CD4-positive, alpha-beta memory T cell (primary cell): ENCODE measurements around the gene RAB11B. TPM values are rescaled to one million over a fixed set of nuclear protein-coding genes. Genes with fewer than 3 reads are reported as not detected.
"Not testable (repeated sequence)": the region's sequence is repeated elsewhere in the genome, so short reads cannot be mapped to it uniquely, and the experiment has no call there.

ENCODE experiments used
- CTCF ChIA-PET: fragments of 350-600 bp; sonication (Branson Sonifier 250); formaldehyde crosslinking; loops from one replicate; lab custom pipeline; 2021; ENCODE audit warnings: inconsistent platforms; ENCODE audit not compliant: partially characterized antibody; lab: Charles Lee
- POLR2A ChIA-PET: fragments of 350-600 bp; sonication (Branson Sonifier 250); formaldehyde crosslinking; loops from one replicate; lab custom pipeline; 2021; ENCODE audit not compliant: partially characterized antibody; lab: Charles Lee
- DNase-seq, 5 donors: peaks; one replicate each; pipeline versions ENCODE4 v3.0.0 to v3.0.0-alpha.2; 2020 to 2022; ENCODE audit warnings: mixed read lengths in 1 of 5
- H3K27ac ChIP-seq: one replicate; pipeline ENCODE4 v1.7.0; 2013; ENCODE audit warnings: low read depth, low read length
- H3K27me3 ChIP-seq: 2 replicates; pipeline ENCODE4 v1.7.0; 2013; ENCODE audit warnings: mild to moderate bottlenecking, low read length, moderate library complexity; ENCODE audit not compliant: insufficient read depth
- H3K36me3 ChIP-seq: 2 replicates; pipeline ENCODE4 v1.7.0; 2013; ENCODE audit warnings: mild to moderate bottlenecking, low read length, moderate library complexity; ENCODE audit not compliant: insufficient read depth
- H3K4me1 ChIP-seq: 2 replicates; pipeline ENCODE4 v1.7.0; 2013; ENCODE audit warnings: mild to moderate bottlenecking, low read length, moderate library complexity; ENCODE audit not compliant: insufficient read depth
- H3K4me3 ChIP-seq, 2 donors: one replicate each; pipeline ENCODE4 v1.7.0; 2013; ENCODE audit warnings: low read length in 2 of 2, mild to moderate bottlenecking in 1 of 2
- H3K9me3 ChIP-seq, 2 donors: one replicate each; pipeline ENCODE4 v1.7.0; 2013; ENCODE audit warnings: low read length in 2 of 2, control low read depth in 1 of 2; ENCODE audit not compliant: control insufficient read depth in 1 of 2
- H3K27ac Mint-ChIP-seq, 7 donors: one replicate each; pipeline ENCODE4 v1.8.0; 2020 to 2021; ENCODE audit warnings: mixed read lengths in 7 of 7, mild to moderate bottlenecking in 6 of 7, inconsistent platforms in 3 of 7, moderate library complexity in 3 of 7
- H3K27me3 Mint-ChIP-seq, 2 donors: one replicate each; pipeline ENCODE4 v1.8.0; 2020 to 2021; ENCODE audit warnings: mixed read lengths in 2 of 2
- H3K36me3 Mint-ChIP-seq, 2 donors: one replicate each; pipeline ENCODE4 v1.8.0; 2020 to 2021; ENCODE audit warnings: mixed read lengths in 2 of 2, inconsistent platforms in 1 of 2, mild to moderate bottlenecking in 1 of 2
- H3K4me1 Mint-ChIP-seq, 4 donors: one replicate each; pipeline ENCODE4 v1.8.0; 2020 to 2021; ENCODE audit warnings: mixed read lengths in 4 of 4, mild to moderate bottlenecking in 1 of 4
- H3K4me3 Mint-ChIP-seq, 8 donors: one replicate each; pipeline ENCODE4 v1.8.0; 2020 to 2021; ENCODE audit warnings: mixed read lengths in 8 of 8, mild to moderate bottlenecking in 7 of 8, moderate library complexity in 6 of 8, inconsistent platforms in 3 of 8
- H3K9me3 Mint-ChIP-seq, 8 donors: one replicate each; pipeline ENCODE4 v1.8.0; 2020 to 2021; ENCODE audit warnings: mixed read lengths in 8 of 8, mild to moderate bottlenecking in 5 of 8, inconsistent platforms in 3 of 8, moderate library complexity in 1 of 8
- intact Hi-C: fragments of 100-400 bp; cut with micrococcal nuclease; formaldehyde crosslinking; loops from one replicate; pipeline ENCODE4 v1.15.1; 2023
- polyA plus RNA-seq, 2 donors: library from polyadenylated mRNA; unstranded; fragments of 300-500 nt; fragmentation: Illumina TruSeq; gene quantifications; one replicate each; pipeline ENCODE4 v1.2.3, GENCODE V29; 2021
- total RNA-seq, 2 experiments: library from RNA; stranded (reverse); gene quantifications; one replicate each; pipeline ENCODE4 v1.2.3, GENCODE V29; 2021

Gene RAB11B
- total and polyA plus RNA-seq, 4 experiments from 2014 or later, result 40.2 to 109 (median 96.9) TPM

DNA sequence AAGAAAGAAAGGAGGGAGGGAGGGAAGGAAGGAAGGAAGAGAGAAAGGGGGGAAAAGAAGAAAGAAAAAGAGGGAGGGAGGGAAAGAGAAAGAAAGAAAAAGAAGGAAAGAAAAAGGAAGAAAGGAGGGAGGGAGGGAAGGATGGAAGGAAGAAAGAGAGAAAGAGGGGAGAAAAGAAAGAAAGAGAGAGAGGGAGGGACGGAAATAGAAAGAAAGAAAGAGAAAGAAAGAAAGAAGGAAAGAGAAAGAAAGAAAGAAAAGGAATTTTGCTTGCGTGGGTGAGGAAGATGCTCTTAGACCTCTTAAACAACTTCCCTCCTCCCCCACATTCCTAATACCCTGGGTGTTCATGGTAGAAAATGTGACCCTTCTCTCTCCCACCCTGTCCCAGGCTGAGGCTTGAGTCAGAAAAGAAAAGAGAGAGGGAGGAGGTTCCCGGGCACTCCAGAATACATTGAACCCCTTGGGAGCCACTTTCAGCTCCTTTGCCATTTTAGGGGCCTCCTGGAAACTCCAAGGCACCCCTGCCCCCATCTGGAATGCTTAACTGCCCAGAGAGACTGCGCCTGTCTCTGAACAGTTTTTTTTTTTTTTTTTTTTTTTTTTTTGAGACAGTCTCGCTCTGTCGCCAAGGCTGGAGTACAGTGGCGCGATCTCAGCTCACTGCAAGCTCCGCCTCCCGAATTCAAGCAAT lies 37.9 kb upstream of the RAB11B start:
- Mint-ChIP-seq H3K4me3 (no peak overlapping the region), H3K27me3 (peaks cover 11 to 12% of the 10 kb centered on the region in 2 donors), H3K4me1 (peaks cover 0 to 5% (median 2%) of the 10 kb centered on the region in 4 donors), H3K9me3 (peaks cover 0 to 3% (median 0%) of the 10 kb centered on the region in 8 donors), H3K36me3 (no peaks in the 10 kb centered on the region), H3K27ac (no peak overlapping the region)
- H3K9me3 ChIP-seq, result no peaks in the 10 kb centered on the region
- DNase-seq, result no peak
- no peak overlapping the region for H3K4me3 ChIP-seq
- intact Hi-C loops, result loop anchor here (5.0 kb wide), 1 partner anchor 155 kb away; no protein-coding TSS in a partner anchor
- CTCF ChIA-PET, result interaction anchor here (0.8 to 5.1 kb wide), 15 partner anchors 10 to 290 kb away, joined by 3 to 76 read pairs (median 9); partner anchors contain the start of genes KANK3, MARCHF2 and MYO1F
- H3K4me1 ChIP-seq, result no peaks in the 10 kb centered on the region
- no peaks in the 10 kb centered on the region for H3K27me3 ChIP-seq
- no peaks in the 10 kb centered on the region for H3K36me3 ChIP-seq
- POLR2A ChIA-PET, result interaction anchor here (0.6 to 2.2 kb wide), 2 partner anchors 9 to 119 kb away, joined by 3 to 10 read pairs; partner anchors contain the start of gene KANK3
- H3K27ac ChIP-seq, result no peak overlapping the region

DNA sequence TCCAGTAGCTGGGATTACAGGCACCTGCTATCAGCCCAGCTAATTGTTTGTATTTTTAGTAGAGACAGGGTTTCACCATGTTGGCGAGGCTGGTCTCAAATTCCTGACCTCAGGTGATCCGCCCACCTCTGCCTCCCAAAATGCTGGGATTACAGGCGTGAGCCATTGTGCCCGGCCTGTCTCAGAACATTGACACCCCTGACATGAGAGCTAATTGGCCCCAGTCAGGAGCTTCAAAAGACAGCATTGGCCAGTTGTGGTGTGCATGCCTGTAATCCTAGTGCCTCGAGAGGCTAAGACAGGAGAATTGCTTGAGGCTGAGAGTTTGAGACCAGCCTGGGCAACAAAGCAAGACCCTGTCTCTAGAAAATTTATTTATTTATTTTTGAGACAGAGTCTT lies 37.3 kb upstream of the RAB11B start:
- ChIA-PET POLR2A (interaction anchor here (0.6 to 2.2 kb wide), 3 partner anchors 10 to 118 kb away, joined by 3 to 10 read pairs (median 3); partner anchors contain the start of gene KANK3), CTCF (interaction anchor here (0.7 to 5.1 kb wide), 22 partner anchors 10 to 292 kb away, joined by 3 to 76 read pairs (median 8); partner anchors contain the start of genes KANK3, MARCHF2 and MYO1F)
- not testable (repeated sequence) for H3K4me3 Mint-ChIP-seq, H3K36me3 ChIP-seq, H3K27ac ChIP-seq, H3K9me3 ChIP-seq, DNase-seq, H3K27ac Mint-ChIP-seq, H3K36me3 Mint-ChIP-seq, H3K4me3 ChIP-seq, H3K4me1 ChIP-seq, H3K9me3 Mint-ChIP-seq, H3K4me1 Mint-ChIP-seq, H3K27me3 ChIP-seq
- intact Hi-C loops, result loop anchor here (5.0 kb wide), 1 partner anchor 154 kb away; no protein-coding TSS in a partner anchor
- peaks cover 11 to 12% of the 10 kb centered on the region in 2 donors for H3K27me3 Mint-ChIP-seq

DNA sequence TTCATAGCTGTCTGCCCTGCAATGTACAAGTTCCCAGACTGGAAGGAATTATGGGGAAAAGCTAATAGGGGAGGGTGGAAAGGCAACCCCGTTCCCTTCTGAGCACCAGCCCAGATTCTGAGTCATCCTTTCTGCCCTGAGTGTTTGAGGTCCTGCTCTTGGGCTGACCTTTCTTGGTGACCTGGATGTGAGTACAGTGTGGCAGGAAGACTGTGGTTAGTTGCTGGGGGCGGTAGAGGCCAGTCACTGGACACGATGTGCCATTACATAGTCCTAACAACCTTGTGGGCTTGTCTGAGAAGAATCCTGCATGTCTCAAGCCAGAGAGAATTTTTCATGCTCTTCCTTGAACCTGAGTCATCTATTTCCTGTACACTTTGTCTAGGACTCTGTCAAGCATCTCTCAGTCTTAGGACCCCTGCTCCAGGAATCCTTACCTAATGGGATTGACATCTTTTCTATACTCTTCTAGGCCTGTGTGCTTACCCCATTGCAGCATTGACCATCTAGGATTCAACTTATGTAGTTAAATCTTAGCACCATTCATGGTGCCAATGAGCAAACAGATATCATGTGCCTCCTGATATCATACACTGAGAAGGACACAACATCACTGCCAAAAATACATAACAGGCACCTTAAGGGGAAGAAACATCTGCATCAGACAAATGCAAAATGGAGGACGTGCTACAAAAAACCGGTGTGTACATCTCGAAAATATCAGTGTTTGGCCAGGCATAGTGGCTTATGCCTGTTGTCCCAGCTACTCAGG lies 34.3 kb upstream of the RAB11B start:
- Mint-ChIP-seq H3K27ac (no peak overlapping the region), H3K9me3 (peaks cover 0 to 3% (median 0%) of the 10 kb centered on the region in 8 donors), H3K4me3 (peak overlapping the region in 1 of 8 donors; percentile 1), H3K4me1 (peaks cover 0 to 5% (median 2%) of the 10 kb centered on the region in 4 donors), H3K27me3 (peaks cover 6 to 11% of the 10 kb centered on the region in 2 donors), H3K36me3 (no peaks in the 10 kb centered on the region)
- DNase-seq, result no peak
- CTCF ChIA-PET, result interaction anchor here (0.8 to 5.1 kb wide), 10 partner anchors 10 to 286 kb away, joined by 3 to 76 read pairs (median 15); partner anchors contain the start of genes KANK3 and MYO1F
- no peaks in the 10 kb centered on the region for H3K4me1 ChIP-seq
- no peaks in the 10 kb centered on the region for H3K9me3 ChIP-seq
- POLR2A ChIA-PET, result no interaction called here
- no peaks in the 10 kb centered on the region for H3K27me3 ChIP-seq
- no peaks in the 10 kb centered on the region for H3K36me3 ChIP-seq
- intact Hi-C loops, result loop anchor here (2.0 kb wide), 1 partner anchor 225 kb away; no protein-coding TSS in a partner anchor
- H3K27ac ChIP-seq, result no peak overlapping the region
- no peak overlapping the region for H3K4me3 ChIP-seq

DNA sequence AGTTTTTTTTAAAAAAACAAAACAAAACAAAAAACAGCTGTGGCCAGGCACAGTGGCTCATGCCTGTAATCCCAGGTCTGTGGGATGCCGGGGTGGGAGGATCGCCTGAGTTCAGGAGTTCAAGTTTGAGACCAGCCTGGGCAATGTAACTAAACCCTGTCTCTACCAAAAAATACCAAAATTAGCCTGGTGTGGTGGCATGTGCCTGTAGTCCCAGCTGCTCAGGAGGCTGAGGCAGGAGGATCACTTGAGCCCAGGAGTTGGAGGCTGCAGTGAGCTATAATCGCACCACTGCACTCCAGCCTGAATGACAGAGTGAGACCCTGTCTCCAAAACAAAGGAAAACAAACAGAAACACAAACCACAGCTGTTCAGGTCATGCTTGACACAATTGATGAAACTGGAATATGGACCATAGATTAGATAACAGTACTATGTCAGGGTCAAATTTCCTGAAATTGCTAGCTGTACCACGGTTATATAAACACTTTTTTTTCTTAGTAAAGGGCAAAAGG lies 33.1 kb upstream of the RAB11B start:
- ChIA-PET POLR2A (no interaction called here), CTCF (no interaction called here)
- DNase-seq, result no peak
- Histone ChIP-seq H3K36me3 (no peaks in the 10 kb centered on the region), H3K27me3 (no peaks in the 10 kb centered on the region), H3K9me3 (no peaks in the 10 kb centered on the region), H3K27ac (no peak overlapping the region), H3K4me3 (no peak overlapping the region), H3K4me1 (no peaks in the 10 kb centered on the region)
- Mint-ChIP-seq H3K27ac (no peak overlapping the region), H3K4me3 (no peak overlapping the region), H3K9me3 (peaks cover 0 to 3% (median 0%) of the 10 kb centered on the region in 8 donors), H3K36me3 (no peaks in the 10 kb centered on the region), H3K27me3 (peaks cover 5 to 10% of the 10 kb centered on the region in 2 donors), H3K4me1 (peaks cover 2 to 6% (median 3%) of the 10 kb centered on the region in 4 donors)
- intact Hi-C loops, result no loop called here

DNA sequence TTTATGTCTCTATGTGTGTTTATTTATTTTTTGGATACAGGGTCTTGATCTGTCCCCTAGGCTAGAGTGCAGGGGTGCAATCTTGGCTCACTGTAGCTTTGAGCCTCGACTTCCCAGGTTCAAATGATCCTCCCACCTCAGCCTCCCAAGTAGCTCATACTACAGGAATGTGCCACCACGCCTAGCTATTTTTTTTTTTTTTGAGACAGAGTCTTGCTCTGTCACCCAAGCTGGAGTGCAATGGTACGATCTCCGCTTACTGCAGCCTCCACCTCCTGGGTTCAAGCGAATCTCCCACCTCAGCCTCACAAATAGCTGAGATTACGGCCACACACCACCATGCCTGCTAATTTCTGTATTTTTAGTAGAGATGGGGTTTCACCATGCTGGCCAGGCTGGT lies 31.2 kb upstream of the RAB11B start:
- POLR2A ChIA-PET, result no interaction called here
- H3K27ac Mint-ChIP-seq, result no peak overlapping the region
- peaks cover 0 to 3% (median 0%) of the 10 kb centered on the region in 8 donors for H3K9me3 Mint-ChIP-seq

DNA sequence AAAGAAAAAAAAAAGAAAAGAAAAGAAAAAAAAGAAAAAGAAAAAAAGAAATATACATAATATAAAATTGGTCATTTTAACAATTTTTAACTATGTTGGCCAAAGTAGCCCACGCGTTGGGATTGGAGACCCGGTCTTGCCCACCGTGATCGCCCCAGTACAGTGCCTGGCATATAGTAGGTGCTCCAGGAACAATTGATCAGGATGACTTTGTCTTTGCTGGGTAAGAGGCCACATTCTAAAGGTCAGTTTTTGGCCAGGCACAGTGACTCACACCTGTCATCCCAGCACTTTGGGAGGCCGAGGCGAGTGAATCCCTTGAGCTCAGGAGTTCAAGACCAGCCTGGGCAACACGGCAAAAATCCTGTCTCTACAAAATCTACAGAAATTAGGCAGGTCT lies 30.0 kb upstream of the RAB11B start:
- Mint-ChIP-seq H3K27me3 (peaks cover 9 to 20% of the 10 kb centered on the region in 2 donors), H3K4me1 (peaks cover 3 to 22% (median 9%) of the 10 kb centered on the region in 4 donors), H3K4me3 (no peak overlapping the region), H3K36me3 (no peaks in the 10 kb centered on the region), H3K9me3 (peaks cover 0 to 3% (median 0%) of the 10 kb centered on the region in 8 donors), H3K27ac (no peak overlapping the region)
- H3K27ac ChIP-seq, result no peak overlapping the region
- H3K9me3 ChIP-seq, result no peaks in the 10 kb centered on the region
- POLR2A ChIA-PET, result no interaction called here
- H3K36me3 ChIP-seq, result no peaks in the 10 kb centered on the region
- CTCF ChIA-PET, result interaction anchor here (0.5 to 2.5 kb wide), 3 partner anchors 18 to 219 kb away, joined by 3 to 6 read pairs (median 3); no protein-coding TSS in a partner anchor
- no peaks in the 10 kb centered on the region for H3K27me3 ChIP-seq
- no peak for DNase-seq
- H3K4me3 ChIP-seq, result no peak overlapping the region
- intact Hi-C loops, result no loop called here
- peaks cover 17% of the 10 kb centered on the region for H3K4me1 ChIP-seq

More for the DNA sequence above, 31.2 kb upstream of the RAB11B start:
- Histone ChIP-seq H3K27ac (no peak overlapping the region), H3K27me3 (no peaks in the 10 kb centered on the region), H3K36me3 (no peaks in the 10 kb centered on the region), H3K4me3 (no peak overlapping the region), H3K9me3 (no peaks in the 10 kb centered on the region), H3K4me1 (peaks cover 11% of the 10 kb centered on the region)
- H3K36me3 Mint-ChIP-seq, result no peaks in the 10 kb centered on the region
- no peak for DNase-seq
- CTCF ChIA-PET, result interaction anchor here (2.5 kb wide), 1 partner anchor 221 kb away, joined by 6 read pairs; no protein-coding TSS in a partner anchor
- intact Hi-C loops, result no loop called here
- H3K4me1 Mint-ChIP-seq, result peaks cover 3 to 19% (median 7%) of the 10 kb centered on the region in 4 donors
- peaks cover 6 to 17% of the 10 kb centered on the region in 2 donors for H3K27me3 Mint-ChIP-seq
- no peak overlapping the region for H3K4me3 Mint-ChIP-seq
